Colonic mucosa (tissue), 4 donors: Measurements from ENCODE around the gene PAIP2. TPM values are rescaled to one million over a fixed set of nuclear protein-coding genes. Genes with fewer than 3 reads are reported as not detected.

Experiments used
- DNase-seq: peaks from one replicate; pipeline ENCODE4 v3.0.0-alpha.2; 2020
- H3K27ac ChIP-seq: fragments of 200-600 bp; one replicate; pipeline ENCODE4 v1.8.0; 2021
- H3K27me3 ChIP-seq: fragments of 200-600 bp; one replicate; pipeline ENCODE4 v1.8.0; 2021
- H3K36me3 ChIP-seq: fragments of 200-600 bp; one replicate; pipeline ENCODE4 v1.8.0; 2021
- H3K4me1 ChIP-seq: fragments of 200-600 bp; one replicate; pipeline ENCODE4 v1.8.0; 2021; ENCODE audit warnings: mild to moderate bottlenecking
- H3K4me3 ChIP-seq: fragments of 200-600 bp; one replicate; pipeline ENCODE4 v1.8.0; 2021
- H3K9ac ChIP-seq, 2 donors: one replicate each; pipeline ENCODE4 v1.7.0; 2013; ENCODE audit warnings: control low read depth in 2 of 2, low read depth in 2 of 2, low read length in 2 of 2
- H3K9me3 ChIP-seq: fragments of 200-600 bp; one replicate; pipeline ENCODE4 v1.8.0; 2021
- CTCF ChIP-seq: fragments of 200-600 bp; IDR thresholded peaks from one replicate; pipeline ENCODE4 v1.8.0; 2022; ENCODE audit warnings: antibody characterized with exemption, mild to moderate bottlenecking
- intact Hi-C: fragments of 100-400 bp; cut with DNase I; formaldehyde crosslinking; loops from one replicate; pipeline ENCODE4 v1.14.1; 2022
- total RNA-seq, 2 donors: library from RNA; stranded (reverse); fragmentation: NEBNext Ultra II Directional in 1 of 2; extraction: Animal tissue kit (Norgen Biotek cat#: 25700) in 1 of 2; gene quantifications; one replicate each; pipeline ENCODE4 v1.2.1, GENCODE V29; 2021
- donor health status: healthy.
- donor health status: DM: no; HTN: no; CAD: no.
- donor health status: DM: no; HTN: no; CAD: no.

PAIP2 gene
- total RNA-seq, 2 donors from 2014 or later, result 39.4 to 49.7 TPM

- no peak for TF ChIP-seq CTCF
- Histone ChIP-seq H3K4me1 (peaks cover 12% of the 10 kb centered on the region), H3K9ac (no peak overlapping the region), H3K36me3 (no peaks in the 10 kb centered on the region), H3K27me3 (no peaks in the 10 kb centered on the region), H3K27ac (no peak overlapping the region), H3K4me3 (no peak overlapping the region), H3K9me3 (no peaks in the 10 kb centered on the region)
- intact Hi-C loops, result no loop called here
- no peak for DNase-seq
These were observed 74.2 kb downstream of the PAIP2 start for GRCh38 chr5:139415869-139416268.

GRCh38 chr5:139416651-139417050 is 75.0 kb downstream of the PAIP2 start:
- Histone ChIP-seq H3K27me3 (no peaks in the 10 kb centered on the region), H3K36me3 (no peaks in the 10 kb centered on the region), H3K27ac (no peak overlapping the region), H3K9ac (no peak overlapping the region), H3K9me3 (no peaks in the 10 kb centered on the region), H3K4me3 (no peak overlapping the region), H3K4me1 (peaks cover 12% of the 10 kb centered on the region)
- peak; percentile 52 for DNase-seq
- intact Hi-C loops, result no loop called here
- no peak for TF ChIP-seq CTCF

GRCh38 chr5:139417214-139417613 is 75.6 kb downstream of the PAIP2 start:
- Histone ChIP-seq H3K4me1 (peaks cover 12% of the 10 kb centered on the region), H3K4me3 (no peak overlapping the region), H3K9ac (no peak overlapping the region), H3K27me3 (no peaks in the 10 kb centered on the region), H3K27ac (no peak overlapping the region), H3K36me3 (no peaks in the 10 kb centered on the region), H3K9me3 (no peaks in the 10 kb centered on the region)
- DNase-seq, result no peak
- intact Hi-C loops, result no loop called here
- TF ChIP-seq CTCF, result no peak

- TF ChIP-seq CTCF, result no peak
- H3K27ac ChIP-seq, result peak overlapping the region; percentile 58
- H3K9ac ChIP-seq, result no peak overlapping the region
- no peak overlapping the region for H3K4me3 ChIP-seq
- intact Hi-C loops, result no loop called here
- peaks cover 12% of the 10 kb centered on the region for H3K4me1 ChIP-seq
- H3K27me3 ChIP-seq, result no peaks in the 10 kb centered on the region
- H3K36me3 ChIP-seq, result no peaks in the 10 kb centered on the region
- DNase-seq, result no peak
- no peaks in the 10 kb centered on the region for H3K9me3 ChIP-seq
These were observed 77.1 kb downstream of the PAIP2 start for GRCh38 chr5:139418793-139419192.

Other genes with a start within 250 kb of the PAIP2 start
- gene SIL1, start 143.5 kb upstream of the PAIP2 start, total RNA-seq, result 10 to 100 TPM; 31.6 to 64.4 TPM
- gene MATR3, start 48.1 kb upstream of the PAIP2 start, total RNA-seq, result 100 to 1,000 TPM; 105 to 128 TPM
- 1 to 10 TPM; 5.0 to 7.0 TPM for gene SLC23A1, start 41.4 kb downstream of the PAIP2 start, total RNA-seq
- gene MZB1, start 48.1 kb downstream of the PAIP2 start, total RNA-seq, result 10 to 100 TPM; 10.6 to 13.2 TPM
- gene PROB1, start 53.2 kb downstream of the PAIP2 start, total RNA-seq, result under 1 TPM; 0.48 to 0.96 TPM
- 1 to 10 TPM; 2.9 to 3.9 TPM for gene SPATA24, start 62.2 kb downstream of the PAIP2 start, total RNA-seq
- gene DNAJC18, start 97.7 kb downstream of the PAIP2 start, total RNA-seq, result 1 to 10 TPM; 3.6 to 5.7 TPM
- 1 to 10 TPM; 2.2 to 7.4 TPM for gene ECSCR, start 120.9 kb downstream of the PAIP2 start, total RNA-seq
- gene SMIM33, start 129.2 kb downstream of the PAIP2 start, total RNA-seq, result 1 to 10 TPM; 3.4 to 5.9 TPM
- 10 to 100 TPM; 49.0 to 49.2 TPM for gene STING1, start 140.9 kb downstream of the PAIP2 start, total RNA-seq
- 100 to 1,000 TPM; 146 to 155 TPM for gene UBE2D2, start 219.5 kb downstream of the PAIP2 start, total RNA-seq